GM18858 (cell line): ENCODE data around the gene F2RL1.
"Not testable (repeated sequence)": the region's sequence is repeated elsewhere in the genome, so short reads cannot be mapped to it uniquely, and the experiment has no call there.

ENCODE experiments used
- ATAC-seq: cut with Tn5 transposase; IDR thresholded peaks from one replicate; pipeline ENCODE4 v1.9.1; 2021; ENCODE audit not compliant: unreplicated experiment

The F2RL1 gene

DNA sequence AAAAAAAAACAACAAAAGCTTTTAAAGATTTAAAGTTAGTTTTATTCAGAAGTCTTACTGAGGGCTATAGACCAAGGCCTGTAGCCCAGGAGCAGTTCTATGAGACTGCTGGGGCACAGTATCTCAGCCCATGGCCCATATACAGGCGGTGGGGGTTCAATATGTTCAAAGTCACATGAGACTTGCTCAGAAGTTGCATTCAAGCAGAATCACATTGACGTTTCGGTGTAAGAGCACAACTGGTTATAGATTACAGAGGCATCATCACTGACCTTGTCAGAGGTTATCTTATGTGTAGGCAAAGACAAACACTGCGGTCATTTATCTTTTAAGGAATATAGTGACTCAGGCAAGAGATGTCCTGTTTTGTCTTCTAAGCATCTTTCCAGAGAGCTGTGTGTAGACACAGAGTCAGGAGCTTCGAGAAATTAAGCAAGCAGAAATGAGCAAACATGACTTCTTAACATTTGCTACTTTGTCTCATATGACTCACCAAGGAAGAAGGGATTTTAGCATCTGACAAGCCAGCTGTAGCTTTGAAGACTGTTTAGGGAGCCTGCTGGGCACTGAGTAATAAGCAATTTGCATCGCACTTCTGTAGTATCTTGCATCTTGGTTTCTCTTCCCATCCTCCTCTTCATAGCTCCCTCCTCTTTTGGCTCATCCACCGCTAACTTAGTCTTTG is 12.9 kb upstream of the F2RL1 start:
- ATAC-seq: no peak

DNA sequence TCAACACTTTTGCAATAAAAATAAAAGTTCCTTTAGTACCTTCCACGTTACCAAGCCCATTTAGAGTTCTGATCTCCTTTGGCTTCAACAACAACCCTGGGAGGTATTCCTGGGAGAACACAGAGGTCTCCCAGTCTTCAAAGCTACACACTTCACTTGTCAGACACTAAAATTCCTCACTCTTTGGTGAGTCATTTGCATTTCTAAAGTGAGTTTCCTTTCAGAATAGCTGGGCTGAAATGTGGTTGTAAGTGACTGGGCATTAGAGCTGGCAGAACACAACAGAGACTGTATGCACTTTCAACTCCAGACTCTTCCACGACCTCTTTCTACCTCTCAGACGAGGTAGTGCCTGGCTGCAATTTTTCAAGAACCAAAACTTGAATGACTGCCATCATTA is 11.5 kb upstream of the F2RL1 start:
- no peak for ATAC-seq

DNA sequence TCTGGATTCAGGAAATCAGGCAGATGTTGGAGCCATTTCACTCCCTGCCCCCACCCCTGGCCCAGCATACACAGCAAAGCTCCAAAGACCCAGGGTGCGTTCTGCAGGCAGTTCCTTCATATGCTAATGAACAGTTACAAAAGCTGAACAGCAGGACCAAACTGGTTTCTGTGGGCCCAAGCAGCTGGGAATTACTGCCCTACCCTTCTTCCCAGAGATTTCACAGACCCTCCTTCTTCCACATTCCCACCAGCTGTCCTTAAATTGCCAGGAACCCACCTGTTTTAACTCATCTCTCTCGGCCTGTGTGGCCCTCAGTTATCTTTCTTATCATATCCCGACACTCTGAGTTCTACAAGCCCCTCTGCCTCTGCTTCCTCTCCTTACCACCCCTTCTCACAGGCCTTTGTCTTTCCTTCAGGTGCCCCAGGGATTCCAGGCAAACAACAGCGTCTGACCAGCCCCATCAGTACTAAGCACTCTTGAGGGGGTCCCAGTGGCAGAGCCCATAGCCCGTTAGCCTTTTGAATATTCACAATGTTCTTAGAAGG is 10.6 kb upstream of the F2RL1 start:
- no peak for ATAC-seq

DNA sequence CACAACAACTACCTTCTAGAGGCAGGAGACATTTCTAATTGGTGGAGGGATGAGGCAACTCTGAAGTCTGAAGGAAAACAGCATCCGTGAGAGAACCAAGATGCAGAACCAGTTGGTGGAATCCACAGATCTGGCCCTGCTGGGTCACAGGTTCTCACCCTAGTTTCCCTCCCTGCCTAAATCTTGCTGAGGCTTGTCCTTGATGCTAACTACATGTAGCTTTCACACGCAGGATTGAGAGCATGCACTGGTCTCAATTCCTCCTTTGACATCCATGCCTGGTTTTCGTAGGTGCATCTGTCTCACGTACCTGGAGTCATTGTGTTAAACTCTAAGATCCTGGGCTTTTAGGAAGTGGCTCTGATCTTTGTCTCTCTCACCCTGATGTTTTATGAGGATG is 9.7 kb upstream of the F2RL1 start:
- ATAC-seq: no peak

DNA sequence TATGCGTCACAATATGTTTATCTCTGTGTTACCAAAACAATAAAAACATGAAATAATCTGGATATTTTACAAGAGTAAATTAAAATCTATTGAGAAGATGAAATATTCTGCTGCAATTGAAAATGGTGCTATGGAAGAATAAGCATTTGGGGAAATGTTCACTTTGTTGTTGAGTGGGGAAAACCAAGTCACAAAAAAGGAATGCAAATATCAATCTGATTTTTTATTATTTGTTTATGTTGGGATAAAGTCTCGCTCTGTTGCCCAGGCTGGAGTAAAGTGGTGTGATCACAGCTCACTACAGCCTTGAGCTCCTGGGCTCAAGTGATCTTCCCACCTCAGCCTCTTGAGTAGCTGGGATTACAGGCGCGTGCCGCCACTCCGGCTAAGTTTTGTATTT is 8.6 kb upstream of the F2RL1 start:
- ATAC-seq: no peak

DNA sequence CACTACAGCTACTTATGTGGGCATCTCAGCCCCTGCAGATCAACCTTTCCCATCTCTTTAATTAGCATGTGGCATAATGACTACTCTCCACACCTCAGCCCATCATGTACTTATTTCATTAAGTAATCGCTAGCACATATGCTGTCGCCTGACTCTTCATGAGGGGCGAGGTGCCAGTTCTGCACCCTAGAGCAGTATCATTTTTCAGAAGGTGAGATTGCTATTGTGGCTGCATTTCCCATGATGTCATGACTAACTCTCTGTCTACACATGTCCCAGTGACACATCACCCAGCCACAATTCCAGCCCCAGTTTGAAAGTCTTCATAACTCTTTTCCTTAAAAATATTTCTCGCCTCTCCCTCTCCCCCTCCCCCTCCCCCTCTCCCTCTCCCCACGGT is 7.6 kb upstream of the F2RL1 start:
- no peak for ATAC-seq

DNA sequence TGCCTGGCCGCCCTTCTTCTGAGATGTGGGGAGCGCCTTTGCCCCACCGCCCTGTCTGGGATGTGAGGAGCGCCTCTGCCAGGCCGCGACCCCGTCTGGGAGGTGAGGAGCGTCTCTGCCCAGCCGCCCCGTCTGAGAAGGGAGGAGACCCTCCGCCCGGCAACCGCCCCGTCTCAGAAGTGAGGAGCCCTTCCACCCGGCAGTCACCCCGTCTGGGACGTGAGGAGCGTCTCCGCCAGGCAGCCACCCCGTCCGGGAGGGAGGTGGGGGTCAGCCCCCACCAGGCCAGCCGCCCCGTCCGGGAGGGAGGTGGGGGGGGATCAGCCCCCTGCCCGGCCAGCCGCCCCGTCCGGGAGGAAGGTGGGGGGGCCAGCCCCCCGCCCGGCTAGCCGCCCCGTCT is 6.6 kb upstream of the F2RL1 start:
- ATAC-seq: not testable (repeated sequence)

DNA sequence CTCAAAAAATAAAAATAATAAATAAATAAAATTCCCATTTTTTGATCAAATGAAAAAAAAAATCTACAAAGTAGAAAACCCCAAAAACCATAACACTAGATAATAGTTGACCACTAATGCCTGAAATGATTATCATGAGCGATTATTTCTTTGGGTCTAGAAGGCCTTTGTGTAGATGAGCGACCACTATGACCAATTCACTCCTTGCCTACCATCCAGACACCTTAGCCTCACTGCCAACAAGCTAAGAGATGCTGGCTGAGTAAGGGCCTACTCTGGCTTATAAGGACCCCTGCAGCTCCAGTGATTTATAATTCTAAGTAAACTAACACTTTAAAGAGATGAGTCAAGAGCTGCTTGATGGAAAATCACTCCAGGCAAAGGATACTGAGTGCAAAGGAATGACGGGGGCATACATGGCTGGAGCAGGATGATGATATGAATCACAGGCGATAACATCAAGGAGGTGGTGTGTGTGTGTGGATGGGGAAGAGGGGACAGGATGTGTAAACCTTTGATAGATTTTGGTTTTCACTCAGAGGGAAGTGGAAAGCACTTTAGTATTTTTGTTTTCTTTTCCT is 4.8 kb upstream of the F2RL1 start:
- no peak for ATAC-seq

DNA sequence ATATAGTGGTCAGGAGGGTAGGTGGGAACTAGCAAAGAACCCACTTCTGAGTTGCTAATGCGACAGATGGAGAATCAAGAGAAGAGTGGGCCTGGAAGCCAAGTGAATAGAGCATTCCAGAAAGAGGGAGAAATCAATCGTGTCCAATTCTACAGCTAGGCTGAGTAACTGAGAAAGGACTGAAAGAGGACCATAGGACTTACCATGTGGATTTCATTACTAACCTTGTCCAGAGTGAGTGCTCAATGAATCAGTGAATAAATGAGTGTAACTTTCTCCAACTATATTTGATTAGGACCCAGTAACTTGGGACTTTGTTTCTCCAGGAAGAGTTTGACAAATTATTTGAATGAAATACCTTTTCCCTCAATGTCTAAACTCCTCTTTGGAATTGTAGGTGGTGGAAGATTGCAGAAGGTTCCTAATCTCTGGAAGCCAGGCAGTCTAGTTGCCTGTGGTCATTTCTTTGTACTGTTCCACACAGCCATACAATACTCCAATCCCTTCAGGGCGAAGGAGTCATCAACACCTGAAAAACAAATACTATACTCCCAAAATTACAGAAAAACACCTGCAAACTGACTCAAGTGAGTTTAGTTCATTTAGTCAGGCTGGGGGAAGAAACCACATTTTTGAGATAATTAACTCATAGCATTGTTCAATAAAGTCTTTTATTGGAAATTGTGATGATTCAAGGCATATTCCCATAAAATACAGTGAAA is 2.6 kb upstream of the F2RL1 start:
- ATAC-seq: no peak

DNA sequence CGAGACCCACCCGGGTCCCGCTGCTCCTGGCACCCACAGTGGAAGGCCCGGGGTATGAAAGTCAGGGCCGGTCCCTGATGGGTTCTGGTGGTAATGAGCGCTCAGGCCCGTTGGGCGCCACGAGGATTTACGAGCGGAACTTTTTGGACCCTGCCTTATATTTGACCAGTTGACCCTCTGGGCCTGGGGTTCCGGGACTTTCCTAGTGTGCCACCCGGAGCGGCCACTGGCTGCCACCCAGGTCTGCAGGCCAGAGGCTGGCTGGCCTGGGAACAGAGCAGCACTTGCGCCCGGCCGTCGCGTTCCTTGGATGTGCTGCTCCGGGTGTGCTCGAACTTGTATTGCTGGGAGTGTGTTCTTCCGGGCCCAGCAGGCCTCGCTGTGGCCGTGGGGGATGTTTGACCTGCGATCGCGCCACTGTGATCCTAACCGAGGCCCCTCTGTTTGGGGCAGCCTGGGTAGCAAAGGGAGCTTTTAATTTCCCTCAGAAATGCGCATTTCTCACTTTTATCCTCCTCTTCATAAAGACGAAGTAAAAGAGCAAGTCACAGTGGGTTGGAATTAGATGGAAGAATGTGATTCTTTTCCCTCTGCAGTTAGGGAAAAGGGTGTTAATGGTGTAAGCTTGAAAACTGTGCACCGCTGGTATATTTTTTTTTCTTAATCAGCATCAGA is 1.2 kb downstream of the F2RL1 start:
- no peak for ATAC-seq

DNA sequence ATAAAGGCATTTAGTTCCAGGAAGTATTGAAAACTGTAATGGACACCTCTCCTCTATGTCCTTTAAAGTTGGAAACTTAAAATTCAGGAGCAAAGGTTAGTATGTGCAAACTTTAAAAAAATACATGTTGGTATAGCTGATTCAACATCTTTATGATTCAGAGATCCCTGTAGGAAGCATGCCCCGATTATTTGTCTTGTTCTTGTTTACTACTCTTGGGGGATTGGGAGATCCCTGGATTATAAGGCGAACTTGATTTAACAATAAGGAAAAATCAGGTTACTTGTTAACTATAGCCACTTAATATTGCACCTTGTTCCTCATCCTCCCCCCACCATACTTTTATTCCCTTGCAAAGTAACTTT is 1.7 kb downstream of the F2RL1 start:
- ATAC-seq: no peak

DNA sequence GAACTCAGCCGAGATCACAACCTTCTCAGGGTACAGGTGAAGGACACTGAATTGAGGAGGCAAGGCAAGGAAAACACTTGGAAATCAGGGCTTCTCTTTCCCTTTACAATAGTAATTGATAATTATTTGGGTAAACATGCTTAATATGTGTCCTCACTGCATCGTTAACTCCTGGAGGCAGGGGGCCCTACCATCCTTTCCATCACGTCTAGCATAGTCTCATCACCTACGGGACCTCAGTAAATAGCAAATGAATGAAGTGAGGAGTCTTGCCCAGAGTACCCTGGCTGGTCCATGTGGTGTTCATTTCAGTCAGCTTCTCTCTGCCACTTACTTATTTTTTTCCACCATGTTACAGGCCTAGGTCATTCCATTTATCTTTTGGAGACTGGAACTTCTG is 2.3 kb downstream of the F2RL1 start:
- ATAC-seq: no peak

DNA sequence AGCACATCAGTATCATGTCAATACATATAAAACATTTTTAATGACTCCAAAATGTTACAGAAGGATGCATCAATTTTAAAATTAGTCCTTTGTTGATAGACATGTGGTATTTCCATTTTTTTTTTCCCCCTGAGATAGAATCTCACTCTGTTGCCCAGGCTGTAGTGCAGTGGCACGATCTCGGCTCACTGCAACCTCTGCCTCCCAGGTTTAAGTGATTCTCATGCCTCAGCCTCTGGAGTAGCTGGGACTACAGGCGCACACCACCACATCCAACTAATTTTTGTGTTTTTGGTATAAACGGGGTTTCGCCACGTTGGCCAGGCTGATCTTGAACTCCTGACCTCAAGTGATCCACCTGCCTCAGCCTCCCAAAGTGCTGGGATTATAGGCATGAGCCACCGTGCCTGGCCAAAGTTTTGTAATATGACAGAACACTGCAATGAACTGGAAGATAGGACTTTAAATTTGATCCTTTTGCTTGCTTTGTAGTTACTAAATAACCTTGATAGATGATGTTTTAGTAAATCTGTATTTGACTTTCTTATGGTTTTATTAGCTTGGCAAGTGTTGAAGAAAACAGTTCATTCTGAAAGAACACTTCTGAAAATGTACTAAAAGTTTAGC is 3.4 kb downstream of the F2RL1 start:
- not testable (repeated sequence) for ATAC-seq

DNA sequence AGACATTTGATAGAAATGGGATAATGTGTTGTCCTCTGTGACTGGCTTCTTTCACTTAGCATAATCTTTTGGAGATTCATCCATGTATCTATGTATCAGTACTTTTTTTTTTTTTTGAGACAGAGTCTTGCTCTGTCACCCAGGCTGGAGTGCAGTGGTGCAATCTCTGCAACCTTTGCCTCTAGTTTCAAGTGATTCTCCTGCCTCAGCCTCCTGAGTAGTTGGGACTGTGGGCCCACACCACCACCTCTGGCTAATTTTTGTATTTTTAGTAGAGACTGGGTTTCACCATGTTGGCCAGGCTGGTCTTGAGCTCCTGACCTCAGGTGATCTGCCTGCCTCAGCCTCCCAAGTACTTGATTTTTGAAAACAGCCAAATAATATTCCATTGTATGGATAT is 7.6 kb downstream of the F2RL1 start:
- not testable (repeated sequence) for ATAC-seq

DNA sequence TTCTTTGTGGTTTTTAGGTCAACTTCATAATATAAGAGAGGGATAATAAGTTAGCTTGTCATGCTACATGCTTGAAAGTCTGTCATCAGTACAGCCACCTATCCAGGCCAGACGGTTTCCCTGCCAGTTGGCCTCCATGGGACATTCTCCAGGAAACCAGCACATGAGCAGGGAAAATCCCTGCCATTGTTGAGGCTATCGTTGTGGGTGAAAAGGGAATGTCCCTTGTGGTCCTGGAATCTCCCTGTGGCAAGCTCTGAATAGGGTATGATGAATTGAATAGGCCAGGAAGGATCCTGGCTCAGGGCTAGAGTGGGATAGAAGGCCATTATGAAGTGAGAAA is 12.3 kb downstream of the F2RL1 start:
- no peak for ATAC-seq

DNA sequence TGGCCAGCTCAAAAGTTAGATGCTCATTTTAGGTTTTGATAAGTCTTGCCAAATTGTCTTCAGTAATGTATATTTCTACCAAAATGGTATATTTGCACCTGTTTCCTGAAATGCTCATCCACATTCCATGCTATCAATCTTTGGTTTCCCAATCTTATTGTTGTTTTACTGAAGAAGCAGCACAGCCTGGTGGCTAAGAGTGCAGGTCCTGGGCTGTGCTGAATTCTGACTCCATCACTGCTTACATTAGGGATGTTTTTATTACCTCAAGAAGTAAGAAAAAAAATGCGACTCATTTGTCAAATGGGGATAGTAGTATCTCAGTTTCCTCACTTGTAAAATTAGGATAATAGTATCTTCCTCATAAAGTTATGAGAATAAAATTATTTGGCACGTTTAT is 17.4 kb downstream of the F2RL1 start:
- no peak for ATAC-seq

DNA sequence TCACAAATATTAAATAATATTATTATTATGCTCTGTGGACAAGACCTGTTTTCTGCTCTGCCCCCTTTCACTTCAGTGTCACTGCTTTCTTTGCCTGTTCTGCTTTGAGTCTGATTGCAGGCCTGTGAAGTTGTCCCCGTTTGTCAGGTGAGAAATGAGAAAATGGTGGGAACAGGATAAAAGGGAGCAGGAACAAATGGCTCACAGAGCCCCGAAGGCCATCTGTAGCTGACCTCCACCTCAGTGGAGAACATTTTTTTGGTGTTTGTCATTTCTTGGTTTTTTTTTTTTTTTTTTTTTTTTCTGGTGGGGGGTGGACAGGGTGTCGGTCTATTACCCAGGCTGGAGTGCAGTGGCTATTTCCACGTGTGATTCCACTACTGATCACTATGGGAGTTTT is 17.8 kb downstream of the F2RL1 start:
- ATAC-seq: no peak

DNA sequence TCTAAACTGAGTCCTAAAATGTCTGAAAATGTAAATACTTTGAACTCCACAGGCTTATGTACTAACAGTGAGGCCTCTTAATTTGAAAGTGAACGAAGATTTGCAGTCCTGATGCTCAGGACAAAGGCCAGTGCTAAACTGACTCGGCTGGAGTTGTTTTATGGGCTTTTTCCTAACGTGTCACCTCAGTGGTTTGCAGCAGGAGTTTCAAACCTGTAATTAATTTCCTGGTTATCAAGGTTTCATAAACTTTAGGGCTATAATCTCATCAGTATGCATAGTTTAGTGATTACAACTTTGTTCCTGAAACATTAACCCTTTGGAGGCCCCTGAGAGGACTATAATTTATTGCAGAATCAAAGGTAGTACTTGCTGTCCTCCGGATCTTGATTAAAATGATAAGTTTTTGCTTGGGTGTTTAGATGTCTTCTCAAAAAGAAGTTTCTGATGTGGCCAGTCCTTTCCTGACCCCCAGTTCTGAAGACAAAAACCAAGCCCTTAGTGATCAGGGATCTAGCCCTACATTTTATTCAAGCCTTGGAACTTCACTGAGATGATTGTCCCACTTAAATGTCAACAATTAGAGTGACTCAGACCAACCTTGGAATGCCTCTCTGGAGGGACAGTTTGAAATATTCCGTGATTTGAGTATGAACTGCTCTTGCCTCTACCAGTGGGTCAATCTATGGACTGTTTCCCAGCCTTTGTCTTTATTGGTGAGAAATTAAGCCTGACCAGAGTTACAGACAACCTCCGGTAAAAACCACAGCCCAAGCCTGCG is 19.8 kb downstream of the F2RL1 start:
- ATAC-seq: no peak

DNA sequence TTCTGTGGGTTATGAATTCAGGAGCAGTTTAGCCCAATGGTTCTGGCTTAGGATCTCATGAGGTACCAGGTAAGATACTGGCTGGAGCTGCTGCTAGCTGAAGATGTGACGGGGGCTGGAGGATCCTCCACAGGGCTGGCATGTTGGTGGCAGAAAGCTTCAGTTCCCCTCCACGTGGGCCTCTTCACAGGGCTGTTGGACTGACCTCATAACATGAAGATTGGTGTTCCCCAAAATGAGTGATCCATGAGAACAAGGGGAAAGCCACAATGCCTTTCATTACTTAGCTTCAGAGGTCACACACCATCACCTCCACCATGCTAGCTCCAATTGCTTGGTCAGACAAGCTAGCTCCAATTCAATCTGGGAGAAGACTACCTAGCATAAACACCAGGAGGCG is 22.5 kb downstream of the F2RL1 start:
- no peak for ATAC-seq

DNA sequence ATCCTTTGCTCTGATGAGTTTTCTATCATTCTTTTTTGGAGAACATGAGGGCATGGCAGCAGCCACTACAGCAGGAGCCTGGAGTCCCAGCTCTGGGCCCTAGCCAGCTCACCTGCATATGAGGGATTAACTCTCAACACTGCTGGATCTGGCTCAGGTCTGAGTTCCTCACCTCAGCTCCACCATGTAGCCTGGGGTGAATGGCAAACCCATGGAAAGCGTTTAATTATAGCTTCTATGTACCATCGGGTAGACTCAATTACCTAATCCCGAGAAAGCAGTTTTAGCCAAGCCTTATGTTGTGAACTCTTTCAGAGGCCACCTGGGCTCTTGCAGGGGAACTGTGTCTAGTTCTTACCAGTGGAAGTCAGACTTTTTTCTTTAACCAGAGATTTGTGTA is 27.1 kb downstream of the F2RL1 start:
- no peak for ATAC-seq
